HepG2 (cell line): ENCODE results near the gene FBP1. TPM values are rescaled to one million over a fixed set of nuclear protein-coding genes. Genes with fewer than 3 reads are reported as not detected.

Experiments used
- ATAC-seq: fragments of 200-7000 bp; cut with Tn5 transposase; 3 replicates; pipeline ENCODE4 v1.9.1; 2020; ENCODE audit warnings: mild to moderate bottlenecking, moderate library complexity
- BruUV-seq: library from RNA; stranded (reverse); fragments of 400-500 nt; replicated peaks from 2 replicates; lab custom pipeline; 2021; lab: Mats Ljungman, UMichigan
- CTCF ChIA-PET: fragments of 300-600 bp; formaldehyde crosslinking; extraction: SDS; loops from one replicate; lab custom pipeline; 2021; ENCODE audit warnings: low total read pairs, inconsistent platforms, low intra/inter-chr PET ratio; lab: Yijun Ruan, JAX
- POLR2A ChIA-PET: fragments of 350-600 bp; sonication (Branson Sonifier 250); formaldehyde crosslinking; loops from one replicate; lab custom pipeline; 2020; ENCODE audit warnings: antibody characterized with exemption, inconsistent platforms; lab: Yijun Ruan, JAX
- DNase-seq: peaks from one replicate; pipeline ENCODE4 v3.0.0-alpha.2; 2015; ENCODE audit warnings: low spot score
- FAIRE-seq: peaks from 3 replicates; lab custom pipeline; 2011; peaks lifted over from hg19 to GRCh38; lab: Jason Lieb, UNC
- H2AFZ ChIP-seq: one replicate; pipeline ENCODE4 v1.6.1; 2011; ENCODE audit warnings: low read length, inconsistent platforms
- H3K27ac ChIP-seq: fragments of 300-600 bp; 3 replicates; pipeline ENCODE4 v1.8.0; 2011; ENCODE audit warnings: mixed run types, mild to moderate bottlenecking, mixed read lengths, low read length, inconsistent platforms; ENCODE audit not compliant: insufficient read depth; ENCODE audit errors: extremely low read length
- H3K27me3 ChIP-seq, 2 experiments: fragments of 200-600 bp in 1 of 2; 2 replicates in 1 of 2; 3 replicates in 1 of 2; pipeline versions ENCODE4 v1.6.0 to v1.8.0; 2011; ENCODE audit warnings: low read length in 2 of 2, mild to moderate bottlenecking in 2 of 2, moderate library complexity in 2 of 2, inconsistent platforms in 1 of 2; ENCODE audit not compliant: insufficient read depth in 2 of 2, control insufficient read depth in 1 of 2
- H3K36me3 ChIP-seq, 2 experiments: fragments of 200-600 bp in 1 of 2; replicated peaks in 1 of 2; 2 replicates in 1 of 2; 3 replicates in 1 of 2; pipeline versions ENCODE4 v1.5.1 to v1.8.0; 2011; ENCODE audit warnings: low read length in 2 of 2, inconsistent platforms in 1 of 2; ENCODE audit not compliant: insufficient read depth in 2 of 2, control insufficient read depth in 1 of 2
- H3K4me1 ChIP-seq: 2 replicates; pipeline ENCODE4 v1.5.1; 2012; ENCODE audit warnings: low read length, inconsistent platforms; ENCODE audit not compliant: insufficient read depth
- H3K4me2 ChIP-seq: 2 replicates; pipeline ENCODE4 v1.6.0; 2011; ENCODE audit warnings: low read depth, low read length, inconsistent platforms
- H3K4me3 ChIP-seq, 3 experiments: fragments of 200-600 bp in 1 of 3; sonication (generic), shearing (Covaris generic) in 1 of 3; replicated peaks in 1 of 3; 2 replicates each; pipeline ENCODE4 v1.5.1; 2011 to 2016; ENCODE audit warnings: low read length in 3 of 3, inconsistent platforms in 2 of 3, low read depth in 2 of 3, mild to moderate bottlenecking in 2 of 3, control low read depth in 1 of 3, mixed read lengths in 1 of 3; ENCODE audit not compliant: insufficient read depth in 1 of 3
- H3K79me2 ChIP-seq: one replicate; pipeline ENCODE4 v1.6.1; 2011; ENCODE audit warnings: low read length, inconsistent platforms; ENCODE audit not compliant: insufficient read depth
- H3K9ac ChIP-seq: 2 replicates; pipeline ENCODE4 v1.6.0; 2011; ENCODE audit warnings: mild to moderate bottlenecking, low read depth, low read length, inconsistent platforms; ENCODE audit not compliant: insufficient read depth
- H3K9me3 ChIP-seq: 2 replicates; pipeline ENCODE4 v1.5.1; 2012; ENCODE audit warnings: mild to moderate bottlenecking, low read length
- H4K20me1 ChIP-seq: 2 replicates; pipeline ENCODE4 v1.6.0; 2011; ENCODE audit warnings: inconsistent platforms, mild to moderate bottlenecking, low read length, moderate library complexity; ENCODE audit not compliant: insufficient read depth
- ELF1 ChIP-seq: sonication (generic); formaldehyde crosslinking; IDR thresholded peaks from 2 replicates; pipeline ENCODE4 v1.4.0; 2020; ENCODE audit warnings: missing genetic modification reagents
- MNT ChIP-seq: fragments of 450-650 bp; IDR thresholded peaks from 2 replicates; pipeline ENCODE4 v1.6.1; 2016
- PCBP2 ChIP-seq: fragments of 200-400 bp; formaldehyde crosslinking; optimal IDR thresholded peaks from 2 replicates; pipeline ENCODE3; 2018; ENCODE audit warnings: low read length, low read depth; ENCODE audit not compliant: poor library complexity, severe bottlenecking
- U2AF2 ChIP-seq: fragments of 200-400 bp; formaldehyde crosslinking; IDR thresholded peaks from 2 replicates; pipeline ENCODE4 v1.6.1; 2017; ENCODE audit warnings: low read depth, mild to moderate bottlenecking, low read length
- ZBTB43 ChIP-seq: sonication (generic); formaldehyde crosslinking; conservative IDR thresholded peaks from 2 replicates; pipeline ENCODE4 v1.4.0; 2020; ENCODE audit warnings: missing genetic modification reagents
- ZNF138 ChIP-seq: sonication (generic); formaldehyde crosslinking; IDR thresholded peaks from 2 replicates; pipeline ENCODE4 v1.5.0; 2020; ENCODE audit warnings: mild to moderate bottlenecking, low read depth, missing genetic modification reagents
- ZNF816 ChIP-seq: sonication (generic); formaldehyde crosslinking; IDR thresholded peaks from 2 replicates; pipeline ENCODE4 v1.8.0; 2022; ENCODE audit warnings: missing genetic modification reagents, mild to moderate bottlenecking, borderline replicate concordance
- ZSCAN30 ChIP-seq: sonication (generic); formaldehyde crosslinking; IDR thresholded peaks from 2 replicates; pipeline ENCODE4 v1.5.0; 2020; ENCODE audit warnings: mild to moderate bottlenecking, missing genetic modification reagents
- WGBS: methylation state at CpG from one replicate; pipeline ENCODE4 v1.1.6; 2017; ENCODE audit warnings: low lambda C conversion rate; 5-methylcytosine and 5-hydroxymethylcytosine counted together
- in situ Hi-C: cut with HindIII; loops from 2 replicates; pipeline ENCODE4 v1.10.0; 2017; ENCODE audit warnings: low pct_unique_long_range_greater_than_20kb; ENCODE audit not compliant: extremely low pct_ligation_motif_present
- intact Hi-C: fragments of 100-400 bp; cut with micrococcal nuclease; formaldehyde crosslinking; loops from one replicate; pipeline ENCODE4 v1.10.0; 2022; ENCODE audit not compliant: unreplicated experiment
- polyA plus RNA-seq, 8 experiments: library from polyadenylated mRNA; depleted of rRNA in 3 of 8; stranded (reverse) in 7 of 8; unstranded in 1 of 8; fragments of >200 nt; fragmentation: Illumina TruSeq in 4 of 8; extraction: Trizol in 4 of 8; gene quantifications; 2 replicates each; pipeline versions ENCODE4 v1.2.1 to v1.2.3, GENCODE V29; 2011 to 2016; ENCODE audit warnings: low read depth in 4 of 8, missing spikeins in 1 of 8, mixed read lengths in 1 of 8; ENCODE audit not compliant: insufficient read depth in 1 of 8
- total RNA-seq, 5 experiments: library from RNA; depleted of rRNA; stranded (reverse); fragments of >200 nt; fragmentation: Illumina TruSeq; extraction: Trizol; gene quantifications; 2 replicates each; pipeline ENCODE4 v1.2.3, GENCODE V29; 2016; ENCODE audit warnings: low read depth in 1 of 5

FBP1 gene
- total and polyA plus RNA-seq, 2 of the 13 experiments (the other 11 are each of a cell fraction or from before 2014, with no cell fraction given): 0.29 to 0.53 TPM

GRCh38 chr9:94680020-94680419, 40.7 kb upstream of the FBP1 start:
- ChIA-PET CTCF (no interaction called here), POLR2A (interaction anchor here (2.1 to 2.6 kb wide), 3 partner anchors 11 to 125 kb away, joined by 6 to 7 read pairs (median 7); partner anchors contain the start of gene PCAT7)
- no peak for DNase-seq
- WGBS: 38% methylated on average over 1 of the region's 1 CpG
- ATAC-seq: no peak
- H4K20me1 ChIP-seq: no peaks in the 10 kb centered on the region
- no peak overlapping the region for H3K4me3 ChIP-seq
- in situ Hi-C loops (loop anchor here (5.0 kb wide), 1 partner anchor 452 kb away; no protein-coding TSS in a partner anchor), intact Hi-C loops (no loop called here)
- H3K9me3 ChIP-seq: no peaks in the 10 kb centered on the region
- TF ChIP-seq ZBTB43 (CRISPR knock-in tag) (no peak), U2AF2 (no peak), ELF1 (CRISPR knock-in tag) (no peak), ZNF138 (CRISPR knock-in tag) (no peak), ZNF816 (CRISPR knock-in tag) (no peak), PCBP2 (no peak)
- no peaks in the 10 kb centered on the region for H3K79me2 ChIP-seq
- no peak overlapping the region for H3K27ac ChIP-seq
- H3K27me3 ChIP-seq: no peaks in the 10 kb centered on the region
- H3K36me3 ChIP-seq: no peaks in the 10 kb centered on the region
- no peak overlapping the region for H3K4me2 ChIP-seq
- H3K9ac ChIP-seq: no peak overlapping the region
- no peak overlapping the region for H2AFZ ChIP-seq
- H3K4me1 ChIP-seq: peaks cover 18% of the 10 kb centered on the region
- no peak for FAIRE-seq
- no TSS peak for BruUV-seq

GRCh38 chr9:94679587-94679986, 40.3 kb upstream of the FBP1 start:
- Histone ChIP-seq H3K36me3 (no peaks in the 10 kb centered on the region), H3K27ac (no peak overlapping the region), H2AFZ (no peak overlapping the region), H3K4me2 (no peak overlapping the region), H3K4me3 (no peak overlapping the region), H3K9ac (no peak overlapping the region), H3K9me3 (no peaks in the 10 kb centered on the region), H3K4me1 (peaks cover 23% of the 10 kb centered on the region), H3K27me3 (no peaks in the 10 kb centered on the region), H4K20me1 (no peaks in the 10 kb centered on the region), H3K79me2 (no peaks in the 10 kb centered on the region)
- no peak for FAIRE-seq
- POLR2A ChIA-PET: interaction anchor here (2.1 to 2.6 kb wide), 3 partner anchors 10 to 125 kb away, joined by 6 to 7 read pairs (median 7); partner anchors contain the start of gene PCAT7
- no peak for DNase-seq
- in situ Hi-C loops (no loop called here), intact Hi-C loops (no loop called here)
- WGBS: 62% methylated on average over 8 of the region's 8 CpGs
- TF ChIP-seq ZSCAN30 (CRISPR knock-in tag): no peak
- TF ChIP-seq MNT: peak; percentile 37; the same call in 1 of the 2 replicates
- no peak for ATAC-seq
- CTCF ChIA-PET: no interaction called here
- no TSS peak for BruUV-seq
